Neural crest cell (in vitro differentiated cells): ENCODE results near the gene SLC39A7. TPM values are rescaled to one million over a fixed set of nuclear protein-coding genes. Genes with fewer than 3 reads are reported as not detected.

Source experiments
- DNase-seq: peaks from one replicate; pipeline ENCODE4 v3.0.0; 2021; ENCODE audit warnings: low read depth, mixed read lengths, low spot score
- H3K27ac Mint-ChIP-seq: one replicate; pipeline ENCODE4 v1.8.0; 2021; ENCODE audit warnings: mild to moderate bottlenecking, mixed read lengths; ENCODE audit not compliant: unreplicated experiment
- H3K27me3 Mint-ChIP-seq: 2 replicates; pipeline ENCODE4 v1.8.0; 2021; ENCODE audit warnings: low read depth, mild to moderate bottlenecking, mixed read lengths
- H3K36me3 Mint-ChIP-seq: 2 replicates; pipeline ENCODE4 v1.8.0; 2021; ENCODE audit warnings: low read depth, mild to moderate bottlenecking, mixed read lengths
- H3K4me1 Mint-ChIP-seq: 2 replicates; pipeline ENCODE4 v1.8.0; 2021; ENCODE audit warnings: mixed read lengths
- H3K4me3 Mint-ChIP-seq: one replicate; pipeline ENCODE4 v1.8.0; 2021; ENCODE audit warnings: mild to moderate bottlenecking, mixed read lengths
- H3K9me3 Mint-ChIP-seq: 2 replicates; pipeline ENCODE4 v1.8.0; 2021; ENCODE audit warnings: mixed read lengths
- total RNA-seq: library from RNA; stranded (reverse); gene quantifications from 2 replicates; pipeline ENCODE4 v1.2.1, GENCODE V29; 2021
- TF ChIP-seq, protein P1 (sequence below): fragments of 200-600 bp; sonication (generic); conservative IDR thresholded peaks from 2 replicates; pipeline ENCODE4 v1.5.0; 2021; ENCODE audit warnings: antibody characterized with exemption, mild to moderate bottlenecking

The SLC39A7 gene
- total RNA-seq, 1 donor from 2014 or later = 103 TPM

DNA sequence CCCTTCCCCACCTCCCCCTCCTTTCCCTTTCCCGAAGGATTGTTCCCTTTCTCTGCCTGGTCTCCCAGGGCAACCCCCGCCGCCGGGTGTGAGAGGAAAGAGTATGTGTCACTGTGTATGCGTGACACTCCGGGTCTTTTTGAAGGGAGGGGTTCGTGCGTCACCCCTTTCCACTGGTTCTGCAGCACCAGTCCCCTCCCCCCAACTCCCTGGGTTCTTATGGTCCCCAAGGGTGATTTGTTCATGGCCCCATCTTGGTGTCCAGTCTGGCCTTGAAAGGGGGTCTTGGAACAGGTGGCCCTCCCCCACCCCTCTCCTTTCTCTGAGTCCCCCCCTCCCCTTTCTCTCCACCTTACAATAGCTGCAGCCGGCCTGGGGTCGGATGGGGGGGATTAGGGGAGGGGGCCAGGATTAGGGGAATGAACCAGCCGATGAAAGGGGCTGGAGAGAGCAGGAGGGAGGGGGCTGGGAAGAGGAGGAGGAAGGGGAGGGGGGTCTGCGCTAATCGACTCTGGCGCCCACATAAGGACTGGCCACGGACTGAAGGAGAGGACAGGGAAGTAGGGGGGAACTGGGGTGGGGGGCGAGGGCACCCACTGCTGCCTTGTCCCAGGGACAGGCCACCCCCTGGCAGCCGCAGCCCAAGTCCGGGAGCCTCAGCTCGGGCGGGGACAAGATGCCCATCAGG lies 6.3 kb downstream of the SLC39A7 start:
- Mint-ChIP-seq H3K4me1 (peaks cover 68% of the 10 kb centered on the region), H3K9me3 (no peaks in the 10 kb centered on the region), H3K27ac (peak overlapping the region; percentile 93), H3K4me3 (peak overlapping the region; percentile 99), H3K36me3 (peaks cover 25% of the 10 kb centered on the region), H3K27me3 (peaks cover under 1% of the 10 kb centered on the region)
- TF ChIP-seq, protein P1, sequence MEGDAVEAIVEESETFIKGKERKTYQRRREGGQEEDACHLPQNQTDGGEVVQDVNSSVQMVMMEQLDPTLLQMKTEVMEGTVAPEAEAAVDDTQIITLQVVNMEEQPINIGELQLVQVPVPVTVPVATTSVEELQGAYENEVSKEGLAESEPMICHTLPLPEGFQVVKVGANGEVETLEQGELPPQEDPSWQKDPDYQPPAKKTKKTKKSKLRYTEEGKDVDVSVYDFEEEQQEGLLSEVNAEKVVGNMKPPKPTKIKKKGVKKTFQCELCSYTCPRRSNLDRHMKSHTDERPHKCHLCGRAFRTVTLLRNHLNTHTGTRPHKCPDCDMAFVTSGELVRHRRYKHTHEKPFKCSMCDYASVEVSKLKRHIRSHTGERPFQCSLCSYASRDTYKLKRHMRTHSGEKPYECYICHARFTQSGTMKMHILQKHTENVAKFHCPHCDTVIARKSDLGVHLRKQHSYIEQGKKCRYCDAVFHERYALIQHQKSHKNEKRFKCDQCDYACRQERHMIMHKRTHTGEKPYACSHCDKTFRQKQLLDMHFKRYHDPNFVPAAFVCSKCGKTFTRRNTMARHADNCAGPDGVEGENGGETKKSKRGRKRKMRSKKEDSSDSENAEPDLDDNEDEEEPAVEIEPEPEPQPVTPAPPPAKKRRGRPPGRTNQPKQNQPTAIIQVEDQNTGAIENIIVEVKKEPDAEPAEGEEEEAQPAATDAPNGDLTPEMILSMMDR = no peak
- peak; percentile 78 for DNase-seq

DNA sequence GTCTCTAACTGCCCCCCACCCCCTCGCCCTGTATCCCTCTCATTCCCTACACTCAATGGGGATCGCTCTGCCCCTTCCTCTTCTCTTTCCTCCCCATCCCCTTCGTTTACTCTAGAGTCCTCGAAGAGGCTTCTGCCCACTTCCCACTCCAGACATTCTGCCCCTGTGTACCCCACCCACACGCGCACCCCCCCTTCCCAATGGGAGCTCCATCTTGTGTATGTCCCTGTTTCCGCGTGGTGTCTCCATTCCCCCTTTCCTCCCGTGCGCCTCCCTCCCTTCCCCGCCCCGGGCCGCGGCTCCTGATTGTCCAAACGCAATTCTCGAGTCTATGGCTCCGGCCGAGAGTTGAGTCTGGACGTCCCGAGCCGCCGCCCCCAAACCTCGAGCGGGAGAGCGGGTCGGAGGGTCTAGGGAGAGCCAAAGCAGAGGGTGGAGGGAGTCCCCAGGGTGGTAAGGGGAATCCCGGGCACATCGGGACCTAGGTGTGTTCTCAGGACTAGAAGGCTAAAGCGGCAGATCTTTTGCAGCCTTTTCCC lies 7.0 kb downstream of the SLC39A7 start:
- peak overlapping the region; percentile 98 for H3K27ac Mint-ChIP-seq
- H3K4me3 Mint-ChIP-seq = peak overlapping the region; percentile 99
- no peaks in the 10 kb centered on the region for H3K9me3 Mint-ChIP-seq
- peaks cover 21% of the 10 kb centered on the region for H3K36me3 Mint-ChIP-seq
- peaks cover 68% of the 10 kb centered on the region for H3K4me1 Mint-ChIP-seq
- TF ChIP-seq, protein P1 = no peak
- peak; percentile 53 for DNase-seq
- peaks cover 5% of the 10 kb centered on the region for H3K27me3 Mint-ChIP-seq

GRCh38 chr6:33208091-33208967 lies 7.7 kb downstream of the SLC39A7 start, which contains the start of gene RING1:
Gene RING1 (plus strand): TSS chr6:33208500. CDS start chr6:33208823, 323 bp downstream.
- TF ChIP-seq, protein P1 = no peak
- Mint-ChIP-seq H3K27me3 (peaks cover 10% of the 10 kb centered on the region), H3K36me3 (peaks cover 14% of the 10 kb centered on the region), H3K9me3 (no peaks in the 10 kb centered on the region), H3K4me3 (peak within 1 kb of the TSS; percentile 99), H3K4me1 (peaks cover 66% of the 10 kb centered on the region), H3K27ac (peak within 1 kb of the TSS; percentile 98)
- DNase-seq = peak; percentile 63

- Mint-ChIP-seq H3K9me3 (no peaks in the 10 kb centered on the region), H3K4me3 (peak overlapping the region; percentile 99), H3K27me3 (peaks cover 22% of the 10 kb centered on the region), H3K36me3 (peaks cover 10% of the 10 kb centered on the region), H3K4me1 (peaks cover 59% of the 10 kb centered on the region), H3K27ac (no peak overlapping the region)
- TF ChIP-seq, protein P1 = no peak
- DNase-seq = no peak
Observed at GRCh38 chr6:33209856-33210255, 9.2 kb downstream of the SLC39A7 start.

DNA sequence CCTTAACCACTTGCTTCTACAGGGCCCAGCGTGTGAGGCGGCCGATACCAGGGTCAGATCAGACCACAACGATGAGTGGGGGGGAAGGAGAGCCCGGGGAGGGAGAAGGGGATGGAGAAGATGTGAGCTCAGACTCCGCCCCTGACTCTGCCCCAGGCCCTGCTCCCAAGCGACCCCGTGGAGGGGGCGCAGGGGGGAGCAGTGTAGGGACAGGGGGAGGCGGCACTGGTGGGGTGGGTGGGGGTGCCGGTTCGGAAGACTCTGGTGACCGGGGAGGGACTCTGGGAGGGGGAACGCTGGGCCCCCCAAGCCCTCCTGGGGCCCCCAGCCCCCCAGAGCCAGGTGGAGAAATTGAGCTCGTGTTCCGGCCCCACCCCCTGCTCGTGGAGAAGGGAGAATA lies 10.5 kb downstream of the SLC39A7 start:
- TF ChIP-seq, protein P1 = no peak
- no peak for DNase-seq
- Mint-ChIP-seq H3K27me3 (peaks cover 22% of the 10 kb centered on the region), H3K4me3 (peak overlapping the region; percentile 99), H3K27ac (no peak overlapping the region), H3K9me3 (no peaks in the 10 kb centered on the region), H3K4me1 (peaks cover 47% of the 10 kb centered on the region), H3K36me3 (peaks cover 10% of the 10 kb centered on the region)
